COLO668 (cell line): ENCODE results near the gene ICAM5.
"Not testable (repeated sequence)": the region's sequence is repeated elsewhere in the genome, so short reads cannot be mapped to it uniquely, and the experiment has no call there.

Source experiments
- DNase-seq: peaks from one replicate; lab custom pipeline; 2025; ENCODE audit not compliant: unreplicated experiment; lab: John Stamatoyannopoulos, UW

Gene ICAM5

GRCh38 chr19:10318807-10319682, 29.3 kb downstream of the ICAM5 start:
- no peak for DNase-seq

GRCh38 chr19:10320602-10321416, 31.1 kb downstream of the ICAM5 start:
- DNase-seq, result no peak

- no peak for DNase-seq
Measured at GRCh38 chr19:10321417-10321797, 31.7 kb downstream of the ICAM5 start.

- DNase-seq, result no peak
Measured at GRCh38 chr19:10321874-10322835, 32.4 kb downstream of the ICAM5 start.

GRCh38 chr19:10325732-10326131, 36.0 kb downstream of the ICAM5 start:
- DNase-seq, result no peak

- no peak for DNase-seq
Measured at GRCh38 chr19:10327793-10328192, 38.0 kb downstream of the ICAM5 start.

GRCh38 chr19:10328558-10329429, 39.0 kb downstream of the ICAM5 start:
- DNase-seq, result no peak

- no peak for DNase-seq
Measured at GRCh38 chr19:10329555-10329954, 39.8 kb downstream of the ICAM5 start.

GRCh38 chr19:10332158-10332964, 42.6 kb downstream of the ICAM5 start:
- peak; percentile 41 for DNase-seq

- peak; percentile 98 for DNase-seq
Measured at GRCh38 chr19:10332965-10333757, 43.4 kb downstream of the ICAM5 start, which contains the start of gene RAVER1. Gene RAVER1, minus strand, starts transcription at chr19:10333529. Its CDS starts 22 bp downstream, at chr19:10333507.

- DNase-seq, result no peak
Measured at GRCh38 chr19:10333758-10334587, 44.2 kb downstream of the ICAM5 start.

- DNase-seq, result peak; percentile 77
Measured at GRCh38 chr19:10334588-10335351, 45.0 kb downstream of the ICAM5 start.

- no peak for DNase-seq
Measured at GRCh38 chr19:10335352-10335985, 45.7 kb downstream of the ICAM5 start.

- DNase-seq, result not testable (repeated sequence)
Measured at GRCh38 chr19:10336725-10337124, 47.0 kb downstream of the ICAM5 start.

- no peak for DNase-seq
Measured at GRCh38 chr19:10338940-10339339, 49.2 kb downstream of the ICAM5 start.

GRCh38 chr19:10339380-10339960, 49.7 kb downstream of the ICAM5 start, which contains the start of gene ICAM3:
Gene ICAM3, minus strand, starts transcription at chr19:10339624. Its CDS starts 10 bp downstream, at chr19:10339614.
- no peak for DNase-seq
